Hepatocyte (in vitro differentiated cells): Measurements from ENCODE around the gene FAM83F.

Experiments
- EZH2 ChIP-seq: fragments of 200-600 bp; sonication (generic); IDR thresholded peaks from 2 replicates; pipeline ENCODE4 v1.6.1; 2016; ENCODE audit warnings: antibody characterized with exemption, mild to moderate bottlenecking, borderline replicate concordance
- TF ChIP-seq, protein P1 (sequence below): fragments of 200-600 bp; sonication (generic); IDR thresholded peaks from 2 replicates; pipeline ENCODE4 v1.5.1; 2016; ENCODE audit warnings: antibody characterized with exemption, mild to moderate bottlenecking; ENCODE audit not compliant: poor library complexity

DNA sequence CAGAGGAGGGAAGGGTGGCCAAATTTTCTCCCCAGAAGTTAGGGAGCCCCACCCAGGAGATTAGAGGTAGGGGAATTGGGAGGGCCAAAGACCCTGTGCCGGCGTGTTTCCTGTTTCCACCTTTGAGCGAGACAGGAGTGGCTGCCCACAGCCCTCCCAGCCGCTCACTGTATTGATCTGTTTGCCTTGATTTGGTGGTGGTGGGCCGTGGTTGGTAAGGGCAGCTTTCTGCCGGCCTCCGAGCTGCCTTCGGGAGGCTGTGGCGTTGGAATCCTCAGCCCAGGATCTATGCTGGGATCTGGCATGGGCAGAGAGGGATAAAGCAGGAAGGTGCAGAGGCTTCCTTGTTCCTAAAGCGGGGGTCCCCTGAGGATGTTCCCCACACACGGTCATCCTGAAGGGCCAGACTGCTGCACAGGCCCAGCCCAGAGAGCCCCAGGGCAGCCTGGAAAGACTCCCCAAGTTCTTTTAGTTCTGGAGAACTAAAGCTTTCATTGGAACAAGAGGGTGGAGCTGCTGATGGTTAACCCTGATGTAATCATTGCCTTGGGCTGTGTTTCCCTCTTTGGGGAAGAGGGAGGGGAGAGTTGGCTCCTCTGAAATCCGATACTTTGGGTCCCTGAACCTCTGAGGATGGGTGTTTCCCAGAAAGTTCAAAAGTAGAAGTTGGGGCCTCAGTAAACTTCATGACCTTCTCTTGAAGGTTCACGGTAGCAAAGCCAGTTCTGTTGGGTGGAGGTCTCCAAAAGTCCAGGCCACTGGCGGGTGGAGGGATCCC is 7.2 kb downstream of the FAM83F start:
- TF ChIP-seq, protein P1, sequence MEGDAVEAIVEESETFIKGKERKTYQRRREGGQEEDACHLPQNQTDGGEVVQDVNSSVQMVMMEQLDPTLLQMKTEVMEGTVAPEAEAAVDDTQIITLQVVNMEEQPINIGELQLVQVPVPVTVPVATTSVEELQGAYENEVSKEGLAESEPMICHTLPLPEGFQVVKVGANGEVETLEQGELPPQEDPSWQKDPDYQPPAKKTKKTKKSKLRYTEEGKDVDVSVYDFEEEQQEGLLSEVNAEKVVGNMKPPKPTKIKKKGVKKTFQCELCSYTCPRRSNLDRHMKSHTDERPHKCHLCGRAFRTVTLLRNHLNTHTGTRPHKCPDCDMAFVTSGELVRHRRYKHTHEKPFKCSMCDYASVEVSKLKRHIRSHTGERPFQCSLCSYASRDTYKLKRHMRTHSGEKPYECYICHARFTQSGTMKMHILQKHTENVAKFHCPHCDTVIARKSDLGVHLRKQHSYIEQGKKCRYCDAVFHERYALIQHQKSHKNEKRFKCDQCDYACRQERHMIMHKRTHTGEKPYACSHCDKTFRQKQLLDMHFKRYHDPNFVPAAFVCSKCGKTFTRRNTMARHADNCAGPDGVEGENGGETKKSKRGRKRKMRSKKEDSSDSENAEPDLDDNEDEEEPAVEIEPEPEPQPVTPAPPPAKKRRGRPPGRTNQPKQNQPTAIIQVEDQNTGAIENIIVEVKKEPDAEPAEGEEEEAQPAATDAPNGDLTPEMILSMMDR, result no peak
- TF ChIP-seq EZH2, result no peak
